ENCODE data around the gene KDR. TPM values are rescaled to one million over a fixed set of nuclear protein-coding genes. Genes with fewer than 3 reads are reported as not detected.

KDR gene
- total RNA-seq, 1 experiment from 2014 or later, result 0.52 TPM

DNA sequence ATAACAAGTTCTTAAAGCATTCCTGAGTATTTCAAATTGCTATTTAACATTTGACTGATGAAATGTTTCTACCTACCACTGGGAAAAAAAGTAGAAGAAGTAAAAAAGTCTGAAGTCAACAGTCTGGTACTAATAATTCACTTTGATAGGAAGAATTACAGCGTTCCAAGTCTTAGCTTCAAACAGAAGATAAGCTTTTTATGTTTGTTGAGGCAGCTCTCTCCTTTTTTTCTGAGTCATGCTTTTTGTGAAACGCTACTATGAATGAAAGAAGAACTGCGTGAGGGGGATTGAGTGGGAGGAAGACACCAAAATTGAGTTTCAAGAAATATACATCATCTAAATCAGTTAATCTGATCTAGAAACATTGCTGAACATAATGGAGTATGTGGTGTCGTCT is 13.0 kb upstream of the KDR start:
- Histone ChIP-seq H2AFZ (ENCODE audit: low read depth, low read length, poor library complexity, severe bottlenecking) (no peak overlapping the region), H3K27me3 (ENCODE audit: insufficient read depth, low read length) (no peaks in the 10 kb centered on the region), H3K4me3 (replicated peaks in 1 of 2; ENCODE audit: low read depth in 1 of 2, low read length in 2 of 2) (no peak overlapping the region), H3K4me2 (ENCODE audit: low read length) (no peak overlapping the region), H3K27ac (ENCODE audit: low read depth, low read length) (no peak overlapping the region), H3K79me2 (ENCODE audit: insufficient read depth, low read length) (no peaks in the 10 kb centered on the region), H3K36me3 (ENCODE audit: control insufficient read depth in 1 of 2, insufficient read depth in 2 of 2, low read length in 2 of 2) (no peaks in the 10 kb centered on the region), H3K9me2 (ENCODE audit: insufficient read depth) (no peaks in the 10 kb centered on the region), H3K4me1 (ENCODE audit: control insufficient read depth in 1 of 2, insufficient read depth in 2 of 2, low read length in 2 of 2) (no peaks in the 10 kb centered on the region), H3K9ac (ENCODE audit: low read length) (no peak overlapping the region), H3K9me3 (ENCODE audit: control insufficient read depth in 1 of 2, insufficient read depth in 1 of 2, low read depth in 1 of 2, low read length in 2 of 2) (no peaks in the 10 kb centered on the region), H4K20me1 (ENCODE audit: insufficient read depth) (no peaks in the 10 kb centered on the region)
- DNase-seq (ENCODE audit: low read depth, low spot score), result no peak
- BruUV-seq (replicated peaks), result no TSS peak
- intact Hi-C loops (cut with micrococcal nuclease), result no loop called here
- no peak for ATAC-seq
- RAD21 ChIA-PET (ENCODE audit: low non-redundant PET in 1 of 2, low total read pairs in 2 of 2, uncharacterized antibody in 2 of 2, unreplicated experiment in 2 of 2), result no interaction called here
- CTCF ChIA-PET, result no interaction called here
- POLR2A ChIA-PET, result no interaction called here
- no peak for TF ChIP-seq ELF1 (IDR thresholded peaks at IDR 0.05; ENCODE audit: borderline replicate concordance, low read depth)
- TF ChIP-seq, protein P1, sequence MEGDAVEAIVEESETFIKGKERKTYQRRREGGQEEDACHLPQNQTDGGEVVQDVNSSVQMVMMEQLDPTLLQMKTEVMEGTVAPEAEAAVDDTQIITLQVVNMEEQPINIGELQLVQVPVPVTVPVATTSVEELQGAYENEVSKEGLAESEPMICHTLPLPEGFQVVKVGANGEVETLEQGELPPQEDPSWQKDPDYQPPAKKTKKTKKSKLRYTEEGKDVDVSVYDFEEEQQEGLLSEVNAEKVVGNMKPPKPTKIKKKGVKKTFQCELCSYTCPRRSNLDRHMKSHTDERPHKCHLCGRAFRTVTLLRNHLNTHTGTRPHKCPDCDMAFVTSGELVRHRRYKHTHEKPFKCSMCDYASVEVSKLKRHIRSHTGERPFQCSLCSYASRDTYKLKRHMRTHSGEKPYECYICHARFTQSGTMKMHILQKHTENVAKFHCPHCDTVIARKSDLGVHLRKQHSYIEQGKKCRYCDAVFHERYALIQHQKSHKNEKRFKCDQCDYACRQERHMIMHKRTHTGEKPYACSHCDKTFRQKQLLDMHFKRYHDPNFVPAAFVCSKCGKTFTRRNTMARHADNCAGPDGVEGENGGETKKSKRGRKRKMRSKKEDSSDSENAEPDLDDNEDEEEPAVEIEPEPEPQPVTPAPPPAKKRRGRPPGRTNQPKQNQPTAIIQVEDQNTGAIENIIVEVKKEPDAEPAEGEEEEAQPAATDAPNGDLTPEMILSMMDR (IDR thresholded peaks at IDR 0.05 in 2 of 3, conservative IDR thresholded peaks at IDR 0.05 in 1 of 3; ENCODE audit: borderline replicate concordance in 1 of 3, insufficient read depth in 1 of 3, low read depth in 2 of 3, low read length in 2 of 3), result no peak
- no peak for TF ChIP-seq FOSL1 (IDR thresholded peaks at IDR 0.05; ENCODE audit: low read depth)
- TF ChIP-seq, protein P2, sequence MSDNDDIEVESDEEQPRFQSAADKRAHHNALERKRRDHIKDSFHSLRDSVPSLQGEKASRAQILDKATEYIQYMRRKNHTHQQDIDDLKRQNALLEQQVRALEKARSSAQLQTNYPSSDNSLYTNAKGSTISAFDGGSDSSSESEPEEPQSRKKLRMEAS (IDR thresholded peaks at IDR 0.05), result no peak
- TF ChIP-seq SRF (IDR thresholded peaks at IDR 0.05; ENCODE audit: low read depth), result no peak
- TF ChIP-seq EZH2phosphoT487 (IDR thresholded peaks at IDR 0.05; ENCODE audit: borderline replicate concordance), result no peak
- TF ChIP-seq POLR2A (IDR thresholded peaks at IDR 0.05; ENCODE audit: borderline replicate concordance, extremely low read depth, insufficient read depth, insufficient read length), result no peak
- no peak for TF ChIP-seq SP1 (IDR thresholded peaks at IDR 0.05; ENCODE audit: low read depth)

DNA sequence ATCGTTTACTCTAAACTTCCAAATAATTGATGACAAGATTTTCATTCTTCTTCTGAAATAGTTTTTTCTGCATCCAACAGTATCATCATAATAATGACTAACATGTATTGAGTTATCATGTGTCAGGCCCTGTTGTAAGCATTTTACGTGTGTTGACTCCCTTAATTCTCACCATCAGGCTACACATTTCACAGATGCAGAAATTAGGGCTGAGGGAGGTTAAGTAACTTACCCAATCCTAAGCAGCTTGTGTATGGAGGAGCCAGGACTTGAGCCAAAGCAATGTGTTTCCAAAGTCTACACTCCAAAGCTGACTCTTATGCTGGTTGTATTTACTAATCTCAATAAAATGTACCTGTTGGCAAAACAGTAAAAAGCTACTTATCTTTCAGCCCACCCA is 11.2 kb upstream of the KDR start:
- intact Hi-C loops (cut with micrococcal nuclease), result no loop called here
- BruUV-seq (replicated peaks), result no TSS peak
- POLR2A ChIA-PET, result no interaction called here
- TF ChIP-seq POLR2AphosphoS5 (IDR thresholded peaks at IDR 0.05; ENCODE audit: low read depth, low read length), result no peak
- TF ChIP-seq CEBPB (IDR thresholded peaks at IDR 0.05; ENCODE audit: low read depth), result no peak
- no peak for TF ChIP-seq POLR2A (IDR thresholded peaks at IDR 0.05; ENCODE audit: borderline replicate concordance, extremely low read depth, insufficient read depth, insufficient read length)
- TF ChIP-seq JUND (IDR thresholded peaks at IDR 0.05), result no peak
- TF ChIP-seq ZNF274 (IDR thresholded peaks at IDR 0.05; ENCODE audit: low read depth, low read length), result no peak
- TF ChIP-seq, protein P3, sequence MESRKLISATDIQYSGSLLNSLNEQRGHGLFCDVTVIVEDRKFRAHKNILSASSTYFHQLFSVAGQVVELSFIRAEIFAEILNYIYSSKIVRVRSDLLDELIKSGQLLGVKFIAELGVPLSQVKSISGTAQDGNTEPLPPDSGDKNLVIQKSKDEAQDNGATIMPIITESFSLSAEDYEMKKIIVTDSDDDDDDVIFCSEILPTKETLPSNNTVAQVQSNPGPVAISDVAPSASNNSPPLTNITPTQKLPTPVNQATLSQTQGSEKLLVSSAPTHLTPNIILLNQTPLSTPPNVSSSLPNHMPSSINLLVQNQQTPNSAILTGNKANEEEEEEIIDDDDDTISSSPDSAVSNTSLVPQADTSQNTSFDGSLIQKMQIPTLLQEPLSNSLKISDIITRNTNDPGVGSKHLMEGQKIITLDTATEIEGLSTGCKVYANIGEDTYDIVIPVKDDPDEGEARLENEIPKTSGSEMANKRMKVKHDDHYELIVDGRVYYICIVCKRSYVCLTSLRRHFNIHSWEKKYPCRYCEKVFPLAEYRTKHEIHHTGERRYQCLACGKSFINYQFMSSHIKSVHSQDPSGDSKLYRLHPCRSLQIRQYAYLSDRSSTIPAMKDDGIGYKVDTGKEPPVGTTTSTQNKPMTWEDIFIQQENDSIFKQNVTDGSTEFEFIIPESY (IDR thresholded peaks at IDR 0.05; ENCODE audit: extremely low read depth, insufficient replicate concordance, low read length), result no peak
- TF ChIP-seq, protein P4, sequence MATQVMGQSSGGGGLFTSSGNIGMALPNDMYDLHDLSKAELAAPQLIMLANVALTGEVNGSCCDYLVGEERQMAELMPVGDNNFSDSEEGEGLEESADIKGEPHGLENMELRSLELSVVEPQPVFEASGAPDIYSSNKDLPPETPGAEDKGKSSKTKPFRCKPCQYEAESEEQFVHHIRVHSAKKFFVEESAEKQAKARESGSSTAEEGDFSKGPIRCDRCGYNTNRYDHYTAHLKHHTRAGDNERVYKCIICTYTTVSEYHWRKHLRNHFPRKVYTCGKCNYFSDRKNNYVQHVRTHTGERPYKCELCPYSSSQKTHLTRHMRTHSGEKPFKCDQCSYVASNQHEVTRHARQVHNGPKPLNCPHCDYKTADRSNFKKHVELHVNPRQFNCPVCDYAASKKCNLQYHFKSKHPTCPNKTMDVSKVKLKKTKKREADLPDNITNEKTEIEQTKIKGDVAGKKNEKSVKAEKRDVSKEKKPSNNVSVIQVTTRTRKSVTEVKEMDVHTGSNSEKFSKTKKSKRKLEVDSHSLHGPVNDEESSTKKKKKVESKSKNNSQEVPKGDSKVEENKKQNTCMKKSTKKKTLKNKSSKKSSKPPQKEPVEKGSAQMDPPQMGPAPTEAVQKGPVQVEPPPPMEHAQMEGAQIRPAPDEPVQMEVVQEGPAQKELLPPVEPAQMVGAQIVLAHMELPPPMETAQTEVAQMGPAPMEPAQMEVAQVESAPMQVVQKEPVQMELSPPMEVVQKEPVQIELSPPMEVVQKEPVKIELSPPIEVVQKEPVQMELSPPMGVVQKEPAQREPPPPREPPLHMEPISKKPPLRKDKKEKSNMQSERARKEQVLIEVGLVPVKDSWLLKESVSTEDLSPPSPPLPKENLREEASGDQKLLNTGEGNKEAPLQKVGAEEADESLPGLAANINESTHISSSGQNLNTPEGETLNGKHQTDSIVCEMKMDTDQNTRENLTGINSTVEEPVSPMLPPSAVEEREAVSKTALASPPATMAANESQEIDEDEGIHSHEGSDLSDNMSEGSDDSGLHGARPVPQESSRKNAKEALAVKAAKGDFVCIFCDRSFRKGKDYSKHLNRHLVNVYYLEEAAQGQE (IDR thresholded peaks at IDR 0.05; ENCODE audit: low read depth), result no peak
- no peak for TF ChIP-seq ZFX (IDR thresholded peaks at IDR 0.05)

More for the DNA sequence above, 11.2 kb upstream of the KDR start:
- Histone ChIP-seq H3K27ac (ENCODE audit: low read depth, low read length) (no peak overlapping the region), H3K9ac (ENCODE audit: low read length) (no peak overlapping the region), H3K79me2 (ENCODE audit: insufficient read depth, low read length) (no peaks in the 10 kb centered on the region), H3K36me3 (ENCODE audit: control insufficient read depth in 1 of 2, insufficient read depth in 2 of 2, low read length in 2 of 2) (no peaks in the 10 kb centered on the region), H3K4me3 (replicated peaks in 1 of 2; ENCODE audit: low read depth in 1 of 2, low read length in 2 of 2) (no peak overlapping the region), H3K9me3 (ENCODE audit: control insufficient read depth in 1 of 2, insufficient read depth in 1 of 2, low read depth in 1 of 2, low read length in 2 of 2) (no peaks in the 10 kb centered on the region), H3K9me2 (ENCODE audit: insufficient read depth) (no peaks in the 10 kb centered on the region), H3K4me1 (ENCODE audit: control insufficient read depth in 1 of 2, insufficient read depth in 2 of 2, low read length in 2 of 2) (no peaks in the 10 kb centered on the region), H2AFZ (ENCODE audit: low read depth, low read length, poor library complexity, severe bottlenecking) (no peak overlapping the region), H4K20me1 (ENCODE audit: insufficient read depth) (no peaks in the 10 kb centered on the region), H3K4me2 (ENCODE audit: low read length) (no peak overlapping the region), H3K27me3 (ENCODE audit: insufficient read depth, low read length) (no peaks in the 10 kb centered on the region)
- CTCF ChIA-PET, result no interaction called here
- no peak for ATAC-seq
- DNase-seq (ENCODE audit: low read depth, low spot score), result no peak
- RAD21 ChIA-PET (ENCODE audit: low non-redundant PET in 1 of 2, low total read pairs in 2 of 2, uncharacterized antibody in 2 of 2, unreplicated experiment in 2 of 2), result no interaction called here

Measured in HCT116 (cell line).